Measurements from ENCODE around the gene OR52I2.

OR52I2 gene

GRCh38 chr11:4641501-4641900 lies 60.0 kb downstream of the OR52I2 start:
- TF ChIP-seq CTCF (IDR thresholded peaks at IDR 0.05; ENCODE audit: insufficient read depth, low read depth, low read length, missing control alignments): no peak
- DNase-seq (ENCODE audit: low read depth): no peak
- no peak overlapping the region for H3K4me3 ChIP-seq (ENCODE audit: low read depth, low read length)

GRCh38 chr11:4642043-4642442 lies 60.5 kb downstream of the OR52I2 start:
- DNase-seq (ENCODE audit: low read depth): no peak
- no peak for TF ChIP-seq CTCF (IDR thresholded peaks at IDR 0.05; ENCODE audit: insufficient read depth, low read depth, low read length, missing control alignments)
- H3K4me3 ChIP-seq (ENCODE audit: low read depth, low read length): no peak overlapping the region

Data from GM12865 (cell line).